Endothelial cell of umbilical vein (primary cell): Measurements from ENCODE around the gene PTPN2. TPM values are rescaled to one million over a fixed set of nuclear protein-coding genes. Genes with fewer than 3 reads are reported as not detected.

Experiments
- BruUV-seq: library from RNA; stranded (reverse); fragments of 400-500 nt; replicated peaks from 2 replicates; lab custom pipeline; 2021; lab: Mats Ljungman, UMichigan
- CTCF ChIA-PET: fragments of 300-600, 350-600 bp; sonication (Branson Sonifier 250); formaldehyde crosslinking; loops from one replicate; lab custom pipeline; 2021; ENCODE audit warnings: antibody characterized with exemption, inconsistent platforms; lab: Charles Lee
- POLR2A ChIA-PET: fragments of 300-600, 350-600 bp; sonication (Branson Sonifier 250); formaldehyde crosslinking; loops from one replicate; lab custom pipeline; 2021; ENCODE audit warnings: antibody characterized with exemption, inconsistent platforms; lab: Charles Lee
- DNase-seq: peaks from one replicate; pipeline ENCODE4 v3.0.0-alpha.2; 2011; ENCODE audit warnings: low read depth, low spot score
- FAIRE-seq: peaks from 2 replicates; lab custom pipeline; 2011; peaks lifted over from hg19 to GRCh38; lab: Jason Lieb, UNC
- H2AFZ ChIP-seq: 2 replicates; pipeline ENCODE4 v1.6.0; 2012; ENCODE audit warnings: low read depth, low read length, control low read depth, inconsistent platforms
- H3K27ac ChIP-seq: 2 replicates; pipeline ENCODE4 v1.5.1; 2011; ENCODE audit warnings: low read depth, mild to moderate bottlenecking, control low read depth, low read length, moderate library complexity; ENCODE audit not compliant: insufficient read depth
- H3K27me3 ChIP-seq, 2 experiments: 2 replicates each; pipeline versions ENCODE4 v1.6.0 to v1.6.1; 2011; ENCODE audit warnings: low read length in 2 of 2, mixed read lengths in 1 of 2; ENCODE audit not compliant: control insufficient read depth in 2 of 2, insufficient read depth in 2 of 2
- H3K36me3 ChIP-seq, 2 experiments: 2 replicates in 1 of 2; 3 replicates in 1 of 2; pipeline ENCODE4 v1.5.1; 2011; ENCODE audit warnings: low read length in 2 of 2, mild to moderate bottlenecking in 1 of 2, moderate library complexity in 1 of 2; ENCODE audit not compliant: control insufficient read depth in 2 of 2, insufficient read depth in 2 of 2; ENCODE audit errors: extremely low read depth in 1 of 2
- H3K4me1 ChIP-seq: 3 replicates; pipeline ENCODE4 v1.5.1; 2011; ENCODE audit warnings: mild to moderate bottlenecking, low read length; ENCODE audit not compliant: control insufficient read depth, insufficient read depth; ENCODE audit errors: extremely low read depth
- H3K4me2 ChIP-seq: 2 replicates; pipeline ENCODE4 v1.6.1; 2011; ENCODE audit warnings: low read length, control low read depth, mixed read lengths; ENCODE audit not compliant: insufficient read depth
- H3K4me3 ChIP-seq, 3 experiments: fragments of 200-600 bp in 1 of 3; sonication (generic), shearing (Covaris generic) in 1 of 3; replicated peaks in 1 of 3; 2 replicates each; pipeline ENCODE4 v1.5.1; 2011 to 2016; ENCODE audit warnings: control low read depth in 3 of 3, low read length in 3 of 3, mild to moderate bottlenecking in 2 of 3, inconsistent platforms in 1 of 3, low read depth in 1 of 3, moderate library complexity in 1 of 3; ENCODE audit not compliant: insufficient read depth in 1 of 3
- H3K79me2 ChIP-seq: 2 replicates; pipeline ENCODE4 v1.6.0; 2012; ENCODE audit warnings: low read length, inconsistent platforms; ENCODE audit not compliant: control insufficient read depth, insufficient read depth
- H3K9ac ChIP-seq: replicated peaks from 2 replicates; pipeline ENCODE3; 2011; ENCODE audit warnings: low read length, control low read depth; ENCODE audit not compliant: insufficient read depth; ENCODE audit errors: extremely low read depth
- H3K9me1 ChIP-seq: replicated peaks from 3 replicates; pipeline ENCODE4 v1.6.0; 2011; ENCODE audit warnings: mild to moderate bottlenecking, low read length; ENCODE audit not compliant: control insufficient read depth, insufficient read depth; ENCODE audit errors: extremely low read depth
- H3K9me3 ChIP-seq: replicated peaks from 2 replicates; pipeline ENCODE4 v1.5.1; 2012; ENCODE audit warnings: low read length, inconsistent platforms; ENCODE audit not compliant: control insufficient read depth, insufficient read depth
- H4K20me1 ChIP-seq: replicated peaks from 2 replicates; pipeline ENCODE3; 2011; ENCODE audit warnings: mild to moderate bottlenecking, low read length; ENCODE audit not compliant: control insufficient read depth, insufficient read depth; ENCODE audit errors: extremely low read depth
- CTCF ChIP-seq, 2 donors: IDR thresholded peaks; 1 replicate in 1 of 2; 2 replicates in 1 of 2; pipeline ENCODE4 v1.5.1; 2011; ENCODE audit warnings: low read length in 2 of 2, mild to moderate bottlenecking in 2 of 2, moderate library complexity in 2 of 2, control low read depth in 1 of 2, inconsistent platforms in 1 of 2, low read depth in 1 of 2; ENCODE audit not compliant: insufficient read depth in 1 of 2; ENCODE audit errors: extremely low read depth in 1 of 2
- EZH2 ChIP-seq: IDR thresholded peaks from 2 replicates; pipeline ENCODE4 v1.6.1; 2012; ENCODE audit warnings: borderline replicate concordance, low read depth, mild to moderate bottlenecking, moderate library complexity, low read length, inconsistent platforms; ENCODE audit not compliant: severe bottlenecking
- FOS ChIP-seq: IDR thresholded peaks from 2 replicates; pipeline ENCODE4 v1.6.1; 2011; ENCODE audit warnings: mild to moderate bottlenecking, low read length, moderate library complexity, borderline replicate concordance; ENCODE audit not compliant: insufficient read depth
- GATA2 ChIP-seq: IDR thresholded peaks from 2 replicates; pipeline ENCODE4 v1.7.0; 2011; ENCODE audit warnings: low read depth, mild to moderate bottlenecking, moderate library complexity, mixed read lengths, low read length; ENCODE audit not compliant: insufficient read length, insufficient read depth
- JUN ChIP-seq: IDR thresholded peaks from 2 replicates; pipeline ENCODE4 v1.6.1; 2011; ENCODE audit warnings: borderline replicate concordance, low read depth; ENCODE audit not compliant: insufficient read length, insufficient read depth
- MAX ChIP-seq: IDR thresholded peaks from 2 replicates; pipeline ENCODE4 v1.6.1; 2011; ENCODE audit not compliant: insufficient read depth, insufficient read length
- MYC ChIP-seq: IDR thresholded peaks from one replicate; pipeline ENCODE4 v1.6.1; 2011; ENCODE audit warnings: mild to moderate bottlenecking, low read depth, low read length
- POLR2A ChIP-seq: IDR thresholded peaks from 2 replicates; pipeline ENCODE4 v1.6.1; 2012; ENCODE audit warnings: low read depth, mild to moderate bottlenecking, control low read depth, low read length
- POLR2AphosphoS5 ChIP-seq: IDR thresholded peaks from 2 replicates; pipeline ENCODE4 v1.6.1; 2012; ENCODE audit warnings: low read depth, mild to moderate bottlenecking, control low read depth, low read length, moderate library complexity; ENCODE audit not compliant: insufficient read depth
- dilution Hi-C: fragments of 300-500 bp; cut with MboI; formaldehyde crosslinking; loops from one replicate; pipeline ENCODE4 v1.15.0; 2019; ENCODE audit warnings: low sequenced_read_pairs; ENCODE audit not compliant: extremely low pct_ligation_motif_present
- intact Hi-C: fragments of 100-400 bp; cut with micrococcal nuclease; formaldehyde crosslinking; loops from one replicate; pipeline ENCODE4 v1.10.0; 2022
- polyA plus RNA-seq, 4 experiments: library from polyadenylated mRNA; depleted of rRNA in 3 of 4; stranded (reverse) in 3 of 4; unstranded in 1 of 4; fragments of >200 nt; gene quantifications; 2 replicates each; pipeline versions ENCODE4 v1.2.1 to v1.2.3, GENCODE V29; 2011 to 2012; ENCODE audit warnings: missing spikeins in 1 of 4
- total RNA-seq: library from RNA; stranded (reverse); gene quantifications from 2 replicates; pipeline ENCODE4 v1.2.3, GENCODE V29; 2021

The PTPN2 gene
- total and polyA plus RNA-seq, 2 donors (not counting 3 experiments of a cell fraction or from before 2014, with no cell fraction given): 8.2 to 20.9 TPM

GRCh38 chr18:12768625-12769024 is 115.4 kb downstream of the PTPN2 start:
- Histone ChIP-seq H3K4me3 (no peak overlapping the region), H3K4me1 (no peaks in the 10 kb centered on the region), H3K4me2 (no peak overlapping the region), H2AFZ (no peak overlapping the region), H3K9me1 (no peaks in the 10 kb centered on the region), H3K9me3 (no peaks in the 10 kb centered on the region), H3K9ac (no peak overlapping the region), H3K36me3 (no peaks in the 10 kb centered on the region), H3K27ac (no peak overlapping the region), H3K27me3 (peaks cover 2 to 6% of the 10 kb centered on the region in 2 experiments), H3K79me2 (no peaks in the 10 kb centered on the region), H4K20me1 (no peaks in the 10 kb centered on the region)
- no peak for FAIRE-seq
- CTCF ChIA-PET: no interaction called here
- BruUV-seq: no TSS peak
- POLR2A ChIA-PET: interaction anchor here (0.6 kb wide), 1 partner anchor 143 kb away, joined by 8 read pairs; no protein-coding TSS in a partner anchor
- no peak for TF ChIP-seq EZH2
- no peak for TF ChIP-seq GATA2
- no peak for TF ChIP-seq FOS
- no peak for TF ChIP-seq MYC
- no peak for TF ChIP-seq POLR2AphosphoS5
- no peak for TF ChIP-seq CTCF (IDR thresholded peaks at IDR 0.05; ENCODE audit: extremely low read depth in 1 of 2, insufficient read depth in 1 of 2, low read depth in 1 of 2, low read length in 2 of 2)
- no peak for TF ChIP-seq MAX
- TF ChIP-seq POLR2A: no peak
- no peak for TF ChIP-seq JUN
- intact Hi-C loops: no loop called here
- no peak for DNase-seq
- dilution Hi-C loops: no loop called here
